ACHN (cell line): ENCODE measurements around the gene PPDPF.

Experiments
- DNase-seq: peaks from one replicate; pipeline ENCODE4 v3.0.0-alpha.2; 2015
- in situ Hi-C: cut with HindIII; loops from 2 replicates; pipeline ENCODE4 v1.10.0; 2017; ENCODE audit warnings: low sequenced_read_pairs, low pct_ligation_motif_present, low pct_unique_long_range_greater_than_20kb

Gene PPDPF

DNA sequence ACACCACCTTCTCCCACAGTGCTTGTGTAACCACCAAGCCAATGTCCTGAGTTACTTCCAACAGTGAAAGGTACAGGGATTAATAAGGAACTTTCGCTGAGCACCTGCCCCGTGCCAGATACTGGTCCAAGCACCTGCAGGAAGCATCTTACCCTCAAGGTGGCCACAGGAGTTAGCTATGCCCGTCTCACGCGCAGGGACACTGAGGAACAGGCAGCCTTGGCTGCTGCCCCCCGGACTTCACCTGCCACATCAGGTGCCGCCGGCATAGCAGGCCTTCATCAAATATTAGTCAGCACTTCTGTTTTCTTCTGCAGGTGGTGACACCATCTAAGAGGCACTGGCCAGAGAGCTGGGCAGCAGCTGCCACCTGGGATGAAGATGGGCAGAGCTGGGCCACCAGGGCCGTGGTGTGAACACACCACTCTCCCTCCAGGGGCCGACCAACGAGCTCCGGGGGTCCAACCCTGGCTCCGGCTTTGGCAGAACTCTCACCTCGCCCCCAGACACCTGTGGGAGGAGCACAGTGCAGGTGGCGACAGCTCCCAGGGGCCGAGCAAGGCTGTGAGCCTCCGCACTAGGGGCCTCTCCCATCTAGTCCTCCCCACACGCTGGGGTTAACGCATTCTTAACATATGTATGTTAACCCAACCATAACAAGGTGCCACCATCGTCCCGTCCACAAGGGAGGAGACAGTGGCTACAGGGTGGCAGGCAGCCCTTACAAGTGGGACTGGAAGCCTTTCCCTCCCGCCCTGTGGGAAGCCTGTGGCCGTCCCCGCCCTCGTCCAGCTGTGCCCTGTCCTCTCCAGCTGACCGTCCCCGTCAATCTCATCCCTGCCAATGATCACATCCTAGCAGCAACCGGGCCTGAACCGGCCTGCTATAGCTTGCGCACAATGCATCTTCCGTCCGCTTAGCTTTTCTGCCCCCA is 2.9 kb upstream of the PPDPF start:
- DNase-seq = no peak
- in situ Hi-C loops = no loop called here

DNA sequence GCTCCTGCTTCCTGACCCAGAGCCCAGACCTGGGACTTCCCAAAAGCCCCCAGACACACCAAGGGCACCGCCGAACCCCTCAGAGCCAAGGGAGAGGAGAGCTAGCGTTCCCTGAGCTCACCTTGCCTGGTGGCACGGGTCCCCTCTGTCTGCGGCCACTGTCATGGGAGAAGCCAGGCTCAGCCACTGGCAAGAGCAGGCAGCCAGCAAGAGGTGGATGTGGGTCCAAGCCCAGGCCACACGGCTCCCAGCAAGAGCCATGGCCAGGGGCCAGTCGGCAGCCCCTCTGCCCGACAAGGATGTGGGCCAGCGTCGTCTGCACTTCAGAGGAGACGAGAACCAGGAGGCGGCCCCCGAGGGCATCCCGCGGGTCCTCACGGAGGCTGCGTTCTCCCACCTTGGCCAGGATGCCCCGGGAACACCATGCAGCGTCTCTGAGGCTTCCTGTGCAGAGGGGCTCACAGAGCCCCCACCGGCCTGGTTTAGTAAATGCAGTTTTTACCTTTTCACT is 2.2 kb upstream of the PPDPF start:
- in situ Hi-C loops = no loop called here
- DNase-seq = no peak

DNA sequence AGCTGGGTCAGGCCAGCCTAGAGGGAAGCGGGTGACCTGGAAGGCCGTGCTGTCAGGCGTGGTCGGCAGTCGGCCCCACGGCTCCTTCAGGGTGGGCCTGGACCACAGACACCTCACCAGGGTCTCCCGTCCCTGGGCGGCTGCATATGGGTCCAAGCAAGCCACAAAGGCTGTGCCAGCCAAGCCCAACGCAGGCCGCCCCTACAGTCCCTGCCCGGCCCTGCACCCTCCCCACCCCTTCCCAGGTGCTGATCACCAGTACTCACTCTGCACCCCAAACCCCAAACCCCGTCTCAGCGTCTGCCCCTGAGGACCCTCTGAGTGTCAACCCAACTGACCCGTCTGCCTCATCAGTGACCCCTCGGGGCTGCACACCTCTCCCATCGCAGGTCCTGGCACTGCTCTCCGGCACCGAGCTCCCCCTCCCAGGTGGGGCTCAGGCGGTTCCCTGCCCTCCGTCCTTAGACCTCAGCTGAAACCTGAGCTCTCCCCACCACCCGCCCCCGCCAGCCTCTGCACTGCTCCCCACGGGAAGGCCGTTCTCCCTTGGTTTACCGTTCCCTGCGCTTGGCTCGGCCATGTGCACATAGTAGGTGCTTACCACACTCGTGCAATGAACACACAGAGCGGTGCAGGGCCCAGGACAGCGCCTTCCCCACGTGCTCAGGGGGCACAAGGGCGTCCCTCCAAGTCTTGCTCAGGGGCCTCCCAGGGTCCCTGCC is 1.5 kb upstream of the PPDPF start:
- in situ Hi-C loops = no loop called here
- no peak for DNase-seq

DNA sequence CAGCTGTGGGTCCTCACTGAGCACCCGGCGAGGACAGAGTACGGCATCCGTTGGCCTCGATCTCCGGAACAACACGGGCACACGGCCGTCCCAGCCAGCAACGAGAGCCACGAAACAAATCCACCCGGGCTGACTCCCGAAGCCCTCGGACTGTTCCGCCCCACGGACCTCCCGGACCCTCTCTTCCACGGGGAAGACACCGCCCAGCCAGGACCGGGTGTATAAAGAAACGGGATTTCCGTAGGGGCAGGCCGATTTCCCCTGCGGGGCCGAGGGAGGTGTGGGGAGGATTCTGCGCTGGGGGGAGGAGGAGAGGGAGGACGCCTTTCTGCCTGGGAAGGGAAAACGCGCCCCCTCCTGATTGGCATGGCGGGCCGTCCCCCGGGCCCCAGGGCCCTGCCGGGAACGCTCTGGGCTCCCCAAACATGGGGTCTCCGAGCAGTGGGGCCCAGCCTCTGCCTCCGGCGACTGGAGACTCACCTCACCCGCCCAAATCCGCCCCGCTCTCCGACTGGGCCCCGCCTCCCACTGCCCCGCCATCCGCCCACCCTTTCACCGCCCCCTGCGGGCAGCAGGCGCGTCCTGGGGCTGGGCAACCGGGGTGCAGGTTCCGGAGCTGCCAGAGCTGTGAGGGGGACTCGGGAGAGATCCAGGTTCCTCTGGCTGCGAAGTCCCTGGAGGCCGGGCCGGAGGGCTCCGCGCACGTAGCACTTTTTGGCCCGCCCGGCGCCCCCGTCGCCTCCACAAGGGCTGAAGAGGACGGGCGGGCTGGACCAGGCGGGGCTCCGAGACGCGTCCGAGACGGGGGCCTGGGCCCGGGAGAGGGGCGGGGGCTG is 679 bp upstream of the PPDPF start:
- in situ Hi-C loops = no loop called here
- peak; percentile 58 for DNase-seq

GRCh38 chr20:63520934-63521601 is 503 bp downstream of the PPDPF start:
- peak; percentile 37 for DNase-seq
- in situ Hi-C loops = no loop called here

DNA sequence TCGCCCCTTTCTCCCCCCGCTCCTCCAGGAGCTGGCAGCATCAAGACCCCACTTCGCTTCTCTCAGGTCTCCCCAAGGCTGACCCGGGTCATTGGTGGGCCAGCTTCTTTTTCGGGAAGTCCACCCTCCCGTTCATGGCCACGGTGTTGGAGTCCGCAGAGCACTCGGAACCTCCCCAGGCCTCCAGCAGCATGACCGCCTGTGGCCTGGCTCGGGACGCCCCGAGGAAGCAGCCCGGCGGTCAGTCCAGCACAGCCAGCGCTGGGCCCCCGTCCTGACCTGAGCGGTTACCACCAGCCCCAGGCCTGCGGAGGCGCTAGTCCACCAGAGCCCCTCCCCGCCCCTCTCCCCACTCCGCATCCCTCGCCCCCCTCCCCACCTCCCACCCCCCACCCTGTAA is 1.0 kb downstream of the PPDPF start:
- in situ Hi-C loops = no loop called here
- no peak for DNase-seq

- in situ Hi-C loops = no loop called here
- no peak for DNase-seq
These were observed 1.7 kb downstream of the PPDPF start for GRCh38 chr20:63522091-63522868.

DNA sequence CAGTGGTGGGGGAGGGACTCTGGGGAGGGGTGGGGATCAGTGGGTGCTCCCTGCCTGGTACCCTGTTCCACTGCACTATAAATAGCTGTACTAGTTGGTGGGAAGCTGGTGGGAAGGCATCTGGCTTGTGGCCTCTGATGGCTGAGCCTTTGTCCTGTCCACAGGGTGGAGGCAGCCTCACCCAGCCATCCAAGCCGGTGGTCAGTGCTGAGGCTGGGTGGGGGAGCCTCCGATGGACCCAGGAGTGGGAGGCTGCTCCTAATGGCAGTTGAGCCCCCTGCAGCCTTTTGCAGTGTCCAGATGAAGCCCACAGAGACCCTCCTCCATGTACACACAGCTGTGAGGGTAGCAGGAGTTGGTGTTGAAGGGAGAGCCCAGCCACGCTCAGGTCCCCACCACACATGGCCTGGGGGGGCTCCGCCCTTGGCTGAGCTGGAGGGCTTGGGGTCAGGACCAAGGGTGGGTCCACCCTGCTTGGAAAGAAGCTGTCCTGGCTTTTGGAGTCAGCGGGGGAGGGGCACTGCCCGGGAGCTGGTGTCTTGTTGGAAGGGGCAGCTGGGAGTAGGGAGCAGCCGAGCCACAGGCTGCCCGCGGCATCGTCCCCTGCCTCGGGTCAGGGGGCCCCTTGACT is 2.5 kb downstream of the PPDPF start:
- in situ Hi-C loops = no loop called here
- no peak for DNase-seq

DNA sequence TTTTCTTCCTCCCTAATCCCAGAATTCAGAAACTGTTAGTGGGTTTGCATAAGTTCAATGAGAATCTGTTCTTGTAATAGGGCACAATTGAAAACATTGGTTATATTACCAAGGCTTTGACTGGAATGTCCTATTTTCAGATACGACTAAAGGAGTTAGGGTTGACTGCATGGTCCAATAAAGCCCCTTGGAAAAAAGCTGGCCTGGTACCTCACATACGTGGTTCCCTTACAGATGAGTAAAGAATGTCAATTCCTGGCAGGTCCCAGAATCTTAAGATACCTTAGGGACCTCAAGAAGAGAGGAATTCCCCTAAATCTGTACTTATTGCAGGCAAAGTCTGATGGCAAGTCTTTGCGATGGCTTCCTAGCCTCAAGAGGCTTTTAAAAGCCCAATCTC is 4.6 kb downstream of the PPDPF start:
- in situ Hi-C loops = no loop called here
- DNase-seq = no peak

DNA sequence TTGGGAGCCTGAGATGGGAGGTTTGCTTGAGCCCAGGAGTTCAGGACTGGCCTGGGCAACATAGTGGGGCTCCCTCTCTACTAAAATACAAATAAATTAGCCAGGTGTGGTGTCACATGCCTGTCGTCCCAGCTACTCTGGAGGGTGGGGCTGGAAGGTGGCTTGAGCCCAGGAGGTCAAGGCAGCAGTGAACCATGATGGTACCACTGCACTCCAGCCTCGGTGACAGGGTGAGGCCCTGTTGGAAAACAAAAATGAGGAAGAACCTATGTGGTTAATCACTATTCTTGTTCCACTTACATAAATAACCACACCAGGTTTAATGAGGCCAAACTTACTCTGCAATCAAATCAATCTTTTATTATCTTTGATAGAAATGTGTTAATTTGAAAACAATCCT is 5.4 kb downstream of the PPDPF start:
- in situ Hi-C loops = no loop called here

GRCh38 chr20:63527184-63527583 is 6.6 kb downstream of the PPDPF start:
- in situ Hi-C loops = no loop called here
- DNase-seq = no peak

More for the DNA sequence above, 5.4 kb downstream of the PPDPF start:
- DNase-seq = no peak

- DNase-seq = no peak
- in situ Hi-C loops = no loop called here
These were observed 8.8 kb downstream of the PPDPF start for GRCh38 chr20:63529180-63529860.

- in situ Hi-C loops = no loop called here
- no peak for DNase-seq
These were observed 9.6 kb downstream of the PPDPF start for GRCh38 chr20:63529861-63530787.

DNA sequence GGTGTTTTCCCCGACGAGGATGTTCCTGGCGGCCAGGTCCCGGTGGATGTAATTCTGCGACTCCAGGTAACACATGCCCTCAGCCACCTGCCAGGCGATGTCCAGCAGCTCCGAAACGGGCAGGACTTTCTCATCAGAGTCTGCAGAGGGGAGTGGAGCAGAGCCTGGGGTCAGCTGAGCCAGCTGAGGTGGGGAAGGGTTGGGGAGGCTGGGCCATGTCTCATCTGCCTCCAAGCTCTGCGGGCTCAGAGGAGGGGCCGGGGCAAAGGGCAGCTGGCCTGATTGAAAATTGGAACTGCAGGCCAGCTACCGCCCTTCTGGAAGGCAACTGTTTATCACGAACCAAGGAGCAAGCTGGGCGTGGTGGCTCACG is 10.2 kb downstream of the PPDPF start:
- DNase-seq = no peak
- in situ Hi-C loops = no loop called here

DNA sequence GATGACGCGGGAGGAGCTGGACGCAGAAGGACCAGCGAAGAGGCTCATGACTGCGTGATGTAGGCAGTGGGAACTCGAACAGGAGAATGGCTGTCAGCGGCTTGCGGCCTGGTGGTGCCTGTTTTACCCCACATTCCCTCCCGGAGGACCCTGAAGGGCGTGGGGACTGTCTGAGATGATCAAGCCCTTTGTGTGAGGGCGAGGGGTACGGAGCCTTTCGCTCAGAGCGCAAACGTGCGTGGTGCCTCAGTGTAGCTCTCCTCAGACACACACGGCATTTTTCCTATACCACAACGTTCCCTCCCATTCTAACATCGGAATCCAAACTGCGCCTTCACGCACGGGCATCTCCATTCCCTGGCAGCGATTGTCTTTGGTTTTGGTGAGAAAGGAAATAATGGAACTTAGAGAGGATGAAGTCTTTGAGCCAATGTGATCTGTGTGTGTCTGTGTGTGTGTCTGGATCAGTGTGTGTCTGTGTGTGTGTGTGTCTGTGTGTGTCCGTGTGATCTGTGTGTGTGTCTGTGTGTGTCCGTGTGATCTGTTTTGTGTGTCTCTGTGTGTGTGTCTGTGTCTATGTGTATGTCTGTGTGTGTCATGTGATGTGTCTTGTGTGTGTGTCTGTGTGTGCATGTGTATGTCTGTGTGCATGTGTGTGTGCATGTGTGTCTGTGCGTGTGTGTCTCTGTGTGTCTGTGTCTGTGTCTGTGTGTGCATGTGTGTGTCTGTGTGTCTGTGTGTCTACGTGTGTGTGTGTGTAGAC is 11.3 kb downstream of the PPDPF start:
- in situ Hi-C loops = no loop called here
- no peak for DNase-seq
